GM12878 (cell line): ENCODE data around the gene HK1. TPM values are rescaled to one million over a fixed set of nuclear protein-coding genes. Genes with fewer than 3 reads are reported as not detected.

Experiments used
- ATAC-seq: fragments of 200-7000 bp; cut with Tn5 transposase; 3 replicates; pipeline ENCODE4 v1.9.1; 2020; ENCODE audit warnings: mild to moderate bottlenecking, moderate library complexity
- BruUV-seq: library from RNA; stranded (reverse); fragments of 400-500 nt; replicated peaks from 2 replicates; lab custom pipeline; 2021; lab: Mats Ljungman, UMichigan
- CTCF ChIA-PET: fragments of 300-600 bp; sonication (Branson Sonifier 250); formaldehyde crosslinking; extraction: SDS; loops from one replicate; lab custom pipeline; 2021; ENCODE audit warnings: inconsistent platforms; lab: Yijun Ruan, JAX
- POLR2A ChIA-PET: fragments of 350-600 bp; formaldehyde crosslinking; extraction: SDS; loops from one replicate; lab custom pipeline; 2021; ENCODE audit warnings: inconsistent platforms; lab: Charles Lee
- RAD21 ChIA-PET: fragments of 300-600 bp; sonication (Branson Sonifier 250); formaldehyde crosslinking; loops from one replicate; lab custom pipeline; 2023; ENCODE audit warnings: antibody characterized with exemption; ENCODE audit not compliant: unreplicated experiment; lab: Charles Lee
- SMC1A ChIA-PET: fragments of 300-600 bp; sonication (Branson Sonifier 250); formaldehyde crosslinking; loops from one replicate; lab custom pipeline; 2023; ENCODE audit not compliant: unreplicated experiment, uncharacterized antibody; lab: Charles Lee
- DNase-seq: peaks from one replicate; pipeline ENCODE4 v3.0.0-alpha.2; 2011; ENCODE audit warnings: low read depth, low spot score
- FAIRE-seq: peaks from 3 replicates; lab custom pipeline; 2011; peaks lifted over from hg19 to GRCh38; lab: Jason Lieb, UNC
- H2AFZ ChIP-seq: 2 replicates; pipeline ENCODE4 v1.6.0; 2011; ENCODE audit warnings: low read depth, low read length, control low read depth; ENCODE audit not compliant: control insufficient read depth
- H3K27ac ChIP-seq: 2 replicates; pipeline ENCODE4 v1.5.1; 2011; ENCODE audit warnings: control low read depth; ENCODE audit not compliant: control insufficient read depth, insufficient read depth
- H3K27me3 ChIP-seq, 2 experiments: replicated peaks in 1 of 2; 2 replicates each; pipeline versions ENCODE4 v1.6.0 to v1.6.1; 2011; ENCODE audit warnings: low read length in 1 of 2; ENCODE audit not compliant: control insufficient read depth in 2 of 2, insufficient read depth in 2 of 2
- H3K36me3 ChIP-seq, 2 experiments: 2 replicates each; pipeline ENCODE4 v1.5.1; 2011; ENCODE audit warnings: low read length in 1 of 2; ENCODE audit not compliant: control insufficient read depth in 2 of 2, insufficient read depth in 2 of 2
- H3K4me1 ChIP-seq: 2 replicates; pipeline ENCODE4 v1.6.1; 2011; ENCODE audit warnings: mild to moderate bottlenecking, low read length, moderate library complexity, mixed read lengths; ENCODE audit not compliant: control insufficient read depth, insufficient read depth
- H3K4me2 ChIP-seq: 2 replicates; pipeline ENCODE4 v1.6.0; 2011; ENCODE audit warnings: control low read depth; ENCODE audit not compliant: control insufficient read depth, insufficient read depth
- H3K4me3 ChIP-seq: fragments of 200-600 bp; sonication (generic); 2 replicates; pipeline ENCODE4 v1.5.1; 2016
- H3K79me2 ChIP-seq: 2 replicates; pipeline ENCODE4 v1.6.0; 2011; ENCODE audit warnings: low read length; ENCODE audit not compliant: control insufficient read depth, insufficient read depth
- H3K9ac ChIP-seq: 2 replicates; pipeline ENCODE4 v1.8.0; 2011; ENCODE audit warnings: low read length, control low read depth, mixed read lengths; ENCODE audit not compliant: control insufficient read depth, insufficient read depth
- H3K9me3 ChIP-seq: replicated peaks from 3 replicates; pipeline ENCODE4 v1.5.1; 2011; ENCODE audit warnings: mild to moderate bottlenecking, low read length; ENCODE audit not compliant: control insufficient read depth, insufficient read depth
- H4K20me1 ChIP-seq: 2 replicates; pipeline ENCODE4 v1.6.0; 2011; ENCODE audit not compliant: control insufficient read depth, insufficient read depth
- ATF2 ChIP-seq: IDR thresholded peaks from 2 replicates; pipeline ENCODE4 v1.6.1; 2012; ENCODE audit warnings: low read length, inconsistent platforms
- CREB1 ChIP-seq: IDR thresholded peaks from 2 replicates; pipeline ENCODE4 v1.6.1; 2012; ENCODE audit warnings: low read depth, mild to moderate bottlenecking, inconsistent platforms
- CUX1 ChIP-seq: IDR thresholded peaks from 2 replicates; pipeline ENCODE4 v1.6.1; 2012; ENCODE audit warnings: improper control_type of control experiment, low read depth, low read length; ENCODE audit not compliant: insufficient replicate concordance
- FOS ChIP-seq: IDR thresholded peaks from 3 replicates; pipeline ENCODE4 v1.6.1; 2011; ENCODE audit warnings: borderline replicate concordance; ENCODE audit not compliant: insufficient read length; ENCODE audit errors: extremely low read depth
- IKZF1 ChIP-seq: fragments of 450-650 bp; conservative IDR thresholded peaks from 2 replicates; pipeline ENCODE4 v1.6.1; 2017; ENCODE audit warnings: antibody characterized with exemption, mild to moderate bottlenecking
- PBX3 ChIP-seq: IDR thresholded peaks from 2 replicates; pipeline ENCODE4 v1.6.1; 2011; ENCODE audit warnings: mild to moderate bottlenecking, low read depth, low read length, moderate library complexity; ENCODE audit not compliant: insufficient replicate concordance
- PML ChIP-seq: IDR thresholded peaks from 2 replicates; pipeline ENCODE4 v1.6.1; 2012; ENCODE audit warnings: low read length, inconsistent platforms
- POU2F2 ChIP-seq: IDR thresholded peaks from 3 replicates; pipeline ENCODE4 v1.6.1; 2011; ENCODE audit warnings: low read depth, mild to moderate bottlenecking, low read length, borderline replicate concordance
- RELA ChIP-seq: fragments of 450-650 bp; IDR thresholded peaks from 2 replicates; pipeline ENCODE4 v1.8.0; 2014; ENCODE audit warnings: borderline replicate concordance; ENCODE audit not compliant: partially characterized antibody
- SMC3 ChIP-seq: IDR thresholded peaks from 2 replicates; pipeline ENCODE4 v1.6.1; 2011; ENCODE audit warnings: low read length, improper control_type of control experiment, borderline replicate concordance
- SP1 ChIP-seq: IDR thresholded peaks from one replicate; pipeline ENCODE4 v1.6.1; 2011; ENCODE audit warnings: low read depth, low read length
- SREBF2 ChIP-seq: IDR thresholded peaks from 2 replicates; pipeline ENCODE4 v1.6.1; 2012; ENCODE audit warnings: mild to moderate bottlenecking, low read length
- SUPT20H ChIP-seq: IDR thresholded peaks from 2 replicates; pipeline ENCODE4 v1.6.1; 2011; ENCODE audit warnings: low read depth, mild to moderate bottlenecking, low read length, moderate library complexity, borderline replicate concordance; ENCODE audit not compliant: control insufficient read depth
- USF1 ChIP-seq: IDR thresholded peaks from 2 replicates; pipeline ENCODE4 v1.6.1; 2011; ENCODE audit warnings: borderline replicate concordance, low read depth, mild to moderate bottlenecking, moderate library complexity, mixed read lengths, low read length; ENCODE audit not compliant: insufficient read depth; ENCODE audit errors: extremely low read length
- WGBS: methylation state at CpG from one replicate; pipeline ENCODE4 v1.1.6; 2016; ENCODE audit warnings: low lambda C conversion rate; ENCODE audit not compliant: insufficient replicate concordance, insufficient coverage; ENCODE audit errors: missing lambda C conversion rate; 5-methylcytosine and 5-hydroxymethylcytosine counted together
- in situ Hi-C: fragments of 300-500 bp; cut with MboI; formaldehyde crosslinking; loops from 9 replicates; pipeline ENCODE4 v1.14.3; 2018; ENCODE audit warnings: mixed read lengths
- intact Hi-C: fragments of 100-400 bp; cut with micrococcal nuclease; formaldehyde crosslinking; loops from one replicate; pipeline ENCODE4 v1.14.2; 2022; ENCODE audit not compliant: unreplicated experiment
- polyA plus RNA-seq, 11 experiments: library from polyadenylated mRNA; depleted of rRNA in 4 of 11; unstranded in 6 of 11; stranded (reverse) in 5 of 11; fragments of >200 nt; fragmentation: Nextera tagmentation in 4 of 11; fragmentation: Illumina TruSeq in 1 of 11; extraction: Ambion mirVana in 4 of 11; extraction: Trizol in 1 of 11; gene quantifications; 1 replicate in 1 of 11; 2 replicates in 10 of 11; pipeline versions ENCODE4 v1.2.1 to v1.2.3, GENCODE V29; 2011 to 2016; ENCODE audit warnings: inconsistent platforms in 2 of 11, missing spikeins in 2 of 11, low read depth in 1 of 11
- total RNA-seq, 4 experiments: library from RNA; depleted of rRNA in 3 of 4; stranded (reverse); fragments of >200 nt in 3 of 4; fragmentation: Illumina TruSeq in 1 of 4; extraction: Trizol in 1 of 4; gene quantifications; 2 replicates each; pipeline versions ENCODE4 v1.2.1 to v1.2.3, GENCODE V29; 2013 to 2021

The HK1 gene
- total and polyA plus RNA-seq, 10 of the 15 experiments (the other 5 are each of a cell fraction or from before 2014, with no cell fraction given) = 3.4 to 77.3 (median 46.6) TPM

GRCh38 chr10:69413221-69413865, 135.0 kb downstream of the HK1 start:
- peak; percentile 56 for ATAC-seq
- in situ Hi-C loops = loop anchor here (5.0 to 10.0 kb wide), 2 partner anchors 94 to 221 kb away; partner anchors contain the start of gene FAM241B
- TF ChIP-seq SP1 = no peak
- no peak for TF ChIP-seq POU2F2
- no peak for TF ChIP-seq SREBF2
- no peak for TF ChIP-seq PBX3
- peak; percentile 32 for TF ChIP-seq IKZF1
- no peak for TF ChIP-seq ATF2
- TF ChIP-seq FOS = no peak
- no peak for TF ChIP-seq CREB1
- TF ChIP-seq SMC3 = peak; percentile 29; the same call in 1 of the 2 replicates
- no peak for TF ChIP-seq USF1
- no peak for TF ChIP-seq CUX1
- no peak for TF ChIP-seq RELA
- no peak for TF ChIP-seq PML
- no peak for TF ChIP-seq SUPT20H

More at GRCh38 chr10:69413221-69413865, 135.0 kb downstream of the HK1 start:
- no peak for FAIRE-seq
- intact Hi-C loops = no loop called here
- ChIA-PET POLR2A (interaction anchor here (1.1 kb wide), 1 partner anchor 37 kb away, joined by 3 read pairs; no protein-coding TSS in a partner anchor), SMC1A (interaction anchor here (1.2 to 1.5 kb wide), 2 partner anchors 37 to 94 kb away, joined by 3 read pairs; partner anchors contain the start of gene TSPAN15), CTCF (interaction anchor here (0.7 to 1.0 kb wide), 5 partner anchors 14 to 1245 kb away, joined by 3 to 4 read pairs (median 3); no protein-coding TSS in a partner anchor), RAD21 (no interaction called here)
- H3K79me2 ChIP-seq = no peaks in the 10 kb centered on the region
- no peaks in the 10 kb centered on the region for H4K20me1 ChIP-seq
- H3K4me2 ChIP-seq = no peak overlapping the region
- H3K36me3 ChIP-seq = no peaks in the 10 kb centered on the region
- H3K9me3 ChIP-seq = no peaks in the 10 kb centered on the region
- no peak overlapping the region for H3K4me3 ChIP-seq
- BruUV-seq = no TSS peak
- H3K27ac ChIP-seq = no peak overlapping the region
- peak overlapping the region; percentile 17; the same call in 1 of the 2 replicates for H2AFZ ChIP-seq
- WGBS = 0% methylated on average over 11 of the region's 13 CpGs
- DNase-seq = no peak
- no peaks in the 10 kb centered on the region; a peak in 2 of 4 replicates for H3K27me3 ChIP-seq
- peaks cover 9% of the 10 kb centered on the region for H3K4me1 ChIP-seq
- H3K9ac ChIP-seq = no peak overlapping the region
